K562 (cell line): ENCODE measurements around the gene IL4I1. TPM values are rescaled to one million over a fixed set of nuclear protein-coding genes. Genes with fewer than 3 reads are reported as not detected.

Experiments used
- AFF4 ChIP-seq: sonication (generic); formaldehyde crosslinking; IDR thresholded peaks from 2 replicates; pipeline ENCODE4 v1.8.0; 2023; ENCODE audit warnings: mild to moderate bottlenecking, missing genetic modification reagents
- FOXJ2 ChIP-seq: fragments of 200-800 bp; sonication (Bioruptor generic); IDR thresholded peaks from 2 replicates; pipeline ENCODE4 v1.6.1; 2016; ENCODE audit warnings: missing genetic modification characterization, missing compliant biosample characterization
- FOXK2 ChIP-seq, 2 experiments: fragments of 450-650 bp; IDR thresholded peaks in 1 of 2; conservative IDR thresholded peaks in 1 of 2; 2 replicates each; pipeline ENCODE4 v1.6.1; 2016; ENCODE audit warnings: low read depth in 2 of 2, mild to moderate bottlenecking in 1 of 2
- HMG20A ChIP-seq: fragments of 450-650 bp; formaldehyde crosslinking; conservative IDR thresholded peaks from 2 replicates; pipeline ENCODE4 v1.4.0; 2020; ENCODE audit warnings: mild to moderate bottlenecking, mixed read lengths
- IRF2 ChIP-seq: sonication (generic); formaldehyde crosslinking; IDR thresholded peaks from 2 replicates; pipeline ENCODE4 v1.8.1; 2022; ENCODE audit warnings: mild to moderate bottlenecking, missing genetic modification reagents
- KAT2B ChIP-seq: IDR thresholded peaks from one replicate; pipeline ENCODE4 v1.6.1; 2012; ENCODE audit warnings: low read depth, mild to moderate bottlenecking, control low read depth, inconsistent platforms, low read length, moderate library complexity
- MAFG ChIP-seq: fragments of 450-650 bp; conservative IDR thresholded peaks from 2 replicates; pipeline ENCODE4 v1.6.1; 2016; ENCODE audit warnings: missing genetic modification characterization, missing compliant biosample characterization
- MCM7 ChIP-seq, 2 experiments: fragments of 450-650 bp; IDR thresholded peaks; 2 replicates each; pipeline ENCODE4 v1.6.1; 2016 to 2018
- PHF8 ChIP-seq: fragments of 200-600 bp; sonication (generic); IDR thresholded peaks from 2 replicates; pipeline ENCODE4 v1.6.1; 2012; ENCODE audit warnings: mixed run types, mild to moderate bottlenecking, inconsistent platforms, low read length, moderate library complexity, borderline replicate concordance
- PRDM10 ChIP-seq: fragments of 450-650 bp; IDR thresholded peaks from 2 replicates; pipeline ENCODE4 v1.6.1; 2018; ENCODE audit not compliant: partially characterized antibody
- PRMT5 ChIP-seq: sonication (generic); formaldehyde crosslinking; IDR thresholded peaks from 2 replicates; pipeline ENCODE4 v1.5.0; 2020; ENCODE audit warnings: missing genetic modification reagents
- RBFOX2 ChIP-seq: fragments of 200-400 bp; formaldehyde crosslinking; IDR thresholded peaks from 2 replicates; pipeline ENCODE4 v1.6.1; 2017; ENCODE audit warnings: low read depth, mild to moderate bottlenecking, low read length, moderate library complexity
- RBM25 ChIP-seq: fragments of 200-400 bp; formaldehyde crosslinking; IDR thresholded peaks from 2 replicates; pipeline ENCODE4 v1.6.1; 2018; ENCODE audit warnings: low read length, low read depth, moderate library complexity; ENCODE audit not compliant: severe bottlenecking
- SIN3B ChIP-seq: fragments of 450-650 bp; IDR thresholded peaks from 2 replicates; pipeline ENCODE4 v1.6.1; 2017; ENCODE audit warnings: low read depth, mild to moderate bottlenecking, moderate library complexity
- TAF1 ChIP-seq: IDR thresholded peaks from 2 replicates; pipeline ENCODE4 v1.6.1; 2011; ENCODE audit warnings: mild to moderate bottlenecking, low read length, moderate library complexity; ENCODE audit not compliant: insufficient read depth, control insufficient read depth, severe bottlenecking; ENCODE audit errors: extremely low read depth
- TEAD4 ChIP-seq, 2 experiments: sonication (generic) in 1 of 2; formaldehyde crosslinking in 1 of 2; IDR thresholded peaks; 2 replicates each; pipeline versions ENCODE4 v1.6.1 to v1.8.0; 2012 to 2022; ENCODE audit warnings: borderline replicate concordance in 1 of 2, inconsistent platforms in 1 of 2, low read length in 1 of 2, mild to moderate bottlenecking in 1 of 2, missing genetic modification reagents in 1 of 2
- ZBTB7A ChIP-seq: IDR thresholded peaks from 2 replicates; pipeline ENCODE4 v1.6.1; 2011; ENCODE audit warnings: low read depth, mild to moderate bottlenecking, low read length, moderate library complexity, borderline replicate concordance; ENCODE audit not compliant: control insufficient read depth
- ZNF165 ChIP-seq: fragments of 250-450 bp; sonication (Bioruptor Pico); IDR thresholded peaks from 2 replicates; pipeline ENCODE4 v1.4.0; 2020; ENCODE audit warnings: borderline replicate concordance
- ZNF197 ChIP-seq: fragments of 200-800 bp; sonication (Bioruptor generic); IDR thresholded peaks from 2 replicates; pipeline ENCODE4 v1.6.1; 2016; ENCODE audit warnings: low read depth, missing genetic modification characterization, missing compliant biosample characterization
- ZNF263 ChIP-seq: sonication (generic); formaldehyde crosslinking; IDR thresholded peaks from 2 replicates; pipeline ENCODE4 v1.8.0; 2022; ENCODE audit warnings: mild to moderate bottlenecking, missing genetic modification reagents, borderline replicate concordance
- ZNF586 ChIP-seq: fragments of 450-650 bp; formaldehyde crosslinking; conservative IDR thresholded peaks from 2 replicates; pipeline ENCODE4 v1.4.0; 2020; ENCODE audit warnings: mild to moderate bottlenecking, moderate library complexity
- polyA plus RNA-seq, 8 experiments: library from polyadenylated mRNA; depleted of rRNA in 4 of 8; stranded (reverse) in 5 of 8; unstranded in 3 of 8; fragments of >200 nt; fragmentation: Nextera tagmentation in 2 of 8; fragmentation: Illumina TruSeq in 1 of 8; extraction: Ambion mirVana in 2 of 8; extraction: Trizol in 1 of 8; gene quantifications; 2 replicates each; pipeline versions ENCODE4 v1.2.1 to v1.2.3, GENCODE V29; 2011 to 2014; ENCODE audit warnings: inconsistent platforms in 1 of 8, missing spikeins in 1 of 8
- total RNA-seq, 7 experiments: library from RNA; depleted of rRNA in 6 of 7; stranded (reverse); fragments of >200 nt in 6 of 7; fragmentation: Illumina TruSeq in 2 of 7; extraction: Trizol in 2 of 7; gene quantifications; 2 replicates each; pipeline versions ENCODE4 v1.2.1 to v1.2.3, GENCODE V29; 2011 to 2021; ENCODE audit warnings: low replicate concordance in 1 of 7

IL4I1 gene
- total and polyA plus RNA-seq, 9 of the 15 experiments (the other 6 are each of a cell fraction or from before 2014, with no cell fraction given): 0.06 to 0.95 (median 0.43) TPM; not detected in 2

- no peak for TF ChIP-seq RBFOX2
- TF ChIP-seq HMG20A (CRISPR knock-in tag): no peak
- TF ChIP-seq PHF8: peak; percentile 44; the same call in 1 of the 2 replicates
- TF ChIP-seq FOXK2 (conservative IDR thresholded peaks at IDR 0.05 in 1 of 2, IDR thresholded peaks at IDR 0.05 in 1 of 2; ENCODE audit: low read depth in 2 of 2): 0 out of 4 replicates have a peak, but pooled peaks have one; percentile 12 to 16
- TF ChIP-seq FOXJ2: peak; percentile 9; the same call in 1 of the 2 replicates
- peak; percentile 73 for TF ChIP-seq PRDM10
- 0 out of 2 replicates have a peak, but pooled peaks have one; percentile 14 for TF ChIP-seq TEAD4 (IDR thresholded peaks at IDR 0.05; ENCODE audit: low read length)
- no peak for TF ChIP-seq TEAD4 (CRISPR knock-in tag; IDR thresholded peaks at IDR 0.05; ENCODE audit: borderline replicate concordance)
- no peak for TF ChIP-seq ZNF197
- TF ChIP-seq ZNF586 (CRISPR knock-in tag): no peak
- no peak for TF ChIP-seq ZNF165
- TF ChIP-seq KAT2B: no peak
- TF ChIP-seq MCM7 (IDR thresholded peaks at IDR 0.05): no peak
- no peak for TF ChIP-seq RBM25
- peak; percentile 75 for TF ChIP-seq ZBTB7A
- no peak for TF ChIP-seq MAFG (tag)
- TF ChIP-seq ZNF263: peak; percentile 98
- peak; percentile 16 for TF ChIP-seq TAF1
- no peak for TF ChIP-seq SIN3B
- no peak for TF ChIP-seq IRF2 (CRISPR knock-in tag)
- TF ChIP-seq AFF4: no peak
- TF ChIP-seq PRMT5 (CRISPR knock-in tag): 0 out of 2 replicates have a peak, but pooled peaks have one; percentile 10
Measured at GRCh38 chr19:49875857-49876421, 20.7 kb downstream of the IL4I1 start (continued).
